Subcutaneous adipose tissue (tissue), 4 donors: ENCODE measurements around the gene ARHGEF2. TPM values are rescaled to one million over a fixed set of nuclear protein-coding genes. Genes with fewer than 3 reads are reported as not detected.

Experiments
- total RNA-seq, 4 donors: library from RNA; depleted of rRNA; stranded (reverse); fragments of >200 nt; gene quantifications; one replicate each; pipeline ENCODE4 v1.1.0, GENCODE V29; 2016
- TF ChIP-seq, protein P1 (sequence below): fragments of 450-650 bp; IDR thresholded peaks from one replicate; pipeline ENCODE4 v1.5.1; 2016; ENCODE audit warnings: low read depth, mild to moderate bottlenecking, control low read depth, antibody characterized with exemption, moderate library complexity

The ARHGEF2 gene
- total RNA-seq, 4 donors from 2014 or later = 77.9 to 143 (median 131) TPM

DNA sequence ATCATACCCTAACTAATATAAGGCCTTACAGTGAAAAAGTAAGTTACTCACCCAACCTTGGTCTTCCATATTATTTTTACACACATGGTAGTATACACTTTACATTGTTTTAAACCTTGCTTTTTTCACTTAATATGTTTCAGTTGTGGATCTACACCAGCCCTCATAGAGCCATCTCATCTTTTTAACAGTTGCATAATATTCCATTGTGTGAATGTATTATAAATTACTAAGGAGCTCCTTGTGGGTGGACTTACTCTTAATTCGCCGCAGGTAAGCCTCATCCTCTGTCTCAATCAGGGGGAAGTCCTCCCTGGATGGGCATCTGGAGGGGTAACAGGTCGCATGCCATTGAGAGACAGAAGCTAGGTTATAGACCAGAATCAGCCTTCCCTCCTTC, 23.7 kb downstream of the ARHGEF2 start:
- TF ChIP-seq, protein P1, sequence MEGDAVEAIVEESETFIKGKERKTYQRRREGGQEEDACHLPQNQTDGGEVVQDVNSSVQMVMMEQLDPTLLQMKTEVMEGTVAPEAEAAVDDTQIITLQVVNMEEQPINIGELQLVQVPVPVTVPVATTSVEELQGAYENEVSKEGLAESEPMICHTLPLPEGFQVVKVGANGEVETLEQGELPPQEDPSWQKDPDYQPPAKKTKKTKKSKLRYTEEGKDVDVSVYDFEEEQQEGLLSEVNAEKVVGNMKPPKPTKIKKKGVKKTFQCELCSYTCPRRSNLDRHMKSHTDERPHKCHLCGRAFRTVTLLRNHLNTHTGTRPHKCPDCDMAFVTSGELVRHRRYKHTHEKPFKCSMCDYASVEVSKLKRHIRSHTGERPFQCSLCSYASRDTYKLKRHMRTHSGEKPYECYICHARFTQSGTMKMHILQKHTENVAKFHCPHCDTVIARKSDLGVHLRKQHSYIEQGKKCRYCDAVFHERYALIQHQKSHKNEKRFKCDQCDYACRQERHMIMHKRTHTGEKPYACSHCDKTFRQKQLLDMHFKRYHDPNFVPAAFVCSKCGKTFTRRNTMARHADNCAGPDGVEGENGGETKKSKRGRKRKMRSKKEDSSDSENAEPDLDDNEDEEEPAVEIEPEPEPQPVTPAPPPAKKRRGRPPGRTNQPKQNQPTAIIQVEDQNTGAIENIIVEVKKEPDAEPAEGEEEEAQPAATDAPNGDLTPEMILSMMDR = no peak

DNA sequence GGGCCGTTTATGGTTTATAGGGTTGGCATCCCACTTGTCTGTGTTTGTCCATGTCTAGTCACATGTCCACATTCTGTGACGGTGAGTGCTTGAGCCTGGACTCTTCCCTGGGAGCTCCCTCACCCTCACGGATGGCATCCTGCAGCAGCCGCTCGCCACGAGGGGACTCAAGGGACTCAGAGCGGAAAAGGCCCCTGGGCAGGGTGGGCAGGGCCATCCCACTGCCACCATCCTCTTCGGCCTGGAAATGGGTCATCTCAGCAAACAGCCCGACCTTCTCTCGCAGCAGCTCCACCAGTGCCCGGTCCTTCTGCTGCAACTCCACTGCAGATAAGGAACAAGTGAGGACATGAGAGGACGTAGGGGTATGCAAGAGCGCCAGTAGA, 25.8 kb downstream of the ARHGEF2 start:
- TF ChIP-seq, protein P1 = no peak

DNA sequence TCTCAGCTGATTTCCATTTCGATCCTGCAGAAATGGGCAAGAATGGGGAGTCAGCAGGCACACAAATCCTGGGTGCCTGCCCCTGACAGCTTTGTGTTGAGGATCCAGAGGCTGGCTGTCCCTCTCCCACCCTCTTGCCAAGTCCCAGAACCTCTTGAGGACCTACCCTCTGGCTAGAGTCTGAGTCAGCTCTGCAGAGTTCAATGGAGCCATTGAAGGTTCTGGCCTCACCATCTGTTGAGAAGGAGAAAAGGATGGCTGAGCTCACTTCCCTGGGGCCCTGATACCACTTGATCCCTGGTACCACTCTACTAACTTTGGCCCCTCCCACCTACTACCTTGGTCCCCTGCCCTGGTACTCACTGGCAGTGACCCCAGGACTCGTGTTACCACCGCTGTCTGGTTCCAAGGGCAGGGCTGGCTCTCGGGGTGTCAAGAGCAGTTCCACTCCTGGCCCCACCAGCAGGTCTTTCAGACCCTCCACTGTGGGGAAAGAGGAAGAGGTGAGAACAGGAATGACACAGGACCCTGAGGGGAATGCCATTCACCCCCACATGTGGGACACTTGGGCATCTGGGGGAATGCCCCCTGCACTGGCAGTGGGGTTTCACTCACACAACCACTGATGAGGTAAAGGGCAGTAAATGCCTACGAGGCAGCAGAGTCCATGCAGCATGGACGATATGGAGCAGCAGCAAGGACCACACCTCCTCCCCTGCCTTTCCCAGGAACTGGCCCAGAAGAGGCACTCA, 26.4 kb downstream of the ARHGEF2 start:
- TF ChIP-seq, protein P1 = no peak

DNA sequence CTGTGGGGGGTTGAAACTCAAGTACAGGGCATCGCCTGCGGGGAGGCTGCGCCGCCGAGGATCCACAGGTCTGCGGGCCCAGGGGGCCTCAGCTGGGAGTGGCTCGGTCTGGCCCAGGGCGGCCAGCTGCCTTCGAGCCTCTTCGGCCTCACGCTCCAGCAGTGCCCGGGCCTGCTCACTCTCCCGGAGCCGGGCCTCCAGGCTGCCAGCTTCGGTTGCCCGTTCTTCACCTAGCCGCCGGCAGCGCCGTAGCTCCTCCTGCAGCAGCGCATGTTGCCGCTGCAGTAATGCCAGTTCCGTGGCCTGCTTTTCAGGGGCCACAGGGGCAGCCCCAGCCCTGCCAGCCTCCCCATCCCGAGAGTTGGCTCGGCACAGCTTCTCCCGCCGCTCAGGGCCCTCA, 27.5 kb downstream of the ARHGEF2 start:
- TF ChIP-seq, protein P1 = no peak

DNA sequence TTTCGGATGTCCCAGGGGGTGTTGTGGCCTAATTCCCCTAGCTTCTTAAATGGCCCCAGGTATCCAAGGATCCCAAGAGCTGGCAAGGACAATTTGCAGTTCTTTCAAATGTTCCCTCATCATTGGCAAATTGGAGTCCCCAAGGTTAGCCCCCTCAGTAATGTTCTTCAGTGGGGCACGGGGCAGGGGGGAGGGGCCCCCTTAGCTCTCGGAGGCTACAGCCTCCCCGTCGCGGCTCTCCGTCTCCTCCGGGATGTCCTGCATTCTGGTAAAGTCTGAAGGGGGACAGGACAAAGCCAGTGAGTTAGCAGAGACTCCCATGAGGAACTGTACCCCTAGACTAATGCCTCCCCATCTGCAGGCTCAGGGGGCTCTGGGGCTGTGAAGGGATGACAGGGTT, 30.6 kb downstream of the ARHGEF2 start:
- TF ChIP-seq, protein P1 = no peak

DNA sequence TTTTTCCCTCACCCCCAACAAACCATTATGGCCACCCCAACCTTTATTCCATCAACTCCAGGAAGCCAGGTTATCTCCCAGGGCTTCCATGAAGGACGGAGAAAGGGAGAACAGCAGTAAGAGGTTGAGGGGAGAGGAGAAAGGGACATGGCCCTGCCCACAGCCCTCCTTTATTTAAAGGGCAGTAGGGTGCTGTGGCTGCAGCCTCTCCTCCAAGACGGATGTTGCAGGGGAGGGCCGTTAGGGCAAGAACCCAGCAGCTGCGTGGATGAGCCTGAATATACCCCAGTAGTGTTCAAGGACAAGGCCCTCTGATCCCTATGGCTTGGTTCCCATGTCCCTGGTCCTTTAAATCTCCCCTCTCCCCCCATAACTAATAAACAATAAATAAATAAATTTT, 31.1 kb downstream of the ARHGEF2 start:
- TF ChIP-seq, protein P1 = no peak

DNA sequence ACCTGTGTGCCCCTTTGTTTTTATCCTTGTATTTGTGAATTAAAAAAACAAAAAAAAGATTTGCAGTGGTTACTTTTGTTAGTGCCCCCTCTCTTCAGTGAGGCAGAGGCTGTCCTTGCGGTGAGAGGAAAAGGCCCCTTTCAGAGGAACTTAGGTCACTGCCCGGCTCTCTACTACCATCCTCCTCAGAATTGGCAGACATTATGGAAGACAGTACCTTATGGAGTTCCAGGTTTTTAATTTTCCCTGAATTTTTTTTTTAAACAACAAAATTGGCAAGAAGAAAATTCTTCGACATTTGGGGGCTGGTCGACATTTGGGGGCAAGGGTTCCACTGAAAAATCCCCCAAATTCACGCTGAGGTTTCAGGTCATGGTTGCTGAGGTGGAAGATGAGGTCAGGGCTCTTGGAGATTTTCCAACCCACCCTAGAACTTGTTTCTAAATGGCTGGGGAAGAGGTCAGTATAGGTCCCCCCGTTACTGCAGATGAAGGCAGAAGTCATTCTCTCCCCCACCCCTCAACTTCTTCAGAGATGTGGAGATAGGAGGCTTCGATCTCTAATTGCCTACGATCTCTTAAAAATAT, 31.6 kb downstream of the ARHGEF2 start:
- TF ChIP-seq, protein P1 = no peak
